HG03558 (cell line): ENCODE measurements around the gene CPVL.

Source experiments
- ATAC-seq: cut with Tn5 transposase; IDR thresholded peaks from one replicate; pipeline ENCODE4 v1.9.1; 2021; ENCODE audit warnings: moderate number of reproducible peaks; ENCODE audit not compliant: unreplicated experiment; ENCODE audit errors: extremely low read depth

Gene CPVL

DNA sequence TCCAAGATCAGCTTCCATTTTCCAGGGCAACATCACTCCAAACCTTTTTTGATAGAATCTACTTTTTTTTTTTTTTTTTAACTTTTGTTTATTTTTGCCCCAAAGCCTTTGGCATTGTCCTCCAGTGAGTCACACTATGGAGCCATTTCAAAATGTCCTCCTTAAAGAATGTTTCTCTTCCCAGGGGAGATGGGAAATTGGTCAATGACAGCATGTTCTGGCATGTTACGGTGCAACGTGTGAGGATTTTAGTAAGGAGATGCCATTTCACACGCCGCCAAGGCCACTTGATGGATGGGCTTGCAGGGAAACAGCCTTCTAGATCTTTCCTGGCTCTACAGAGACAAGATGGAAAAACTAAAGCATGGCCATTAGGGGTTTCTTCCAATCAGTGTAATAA, 157.5 kb downstream of the CPVL start:
- ATAC-seq: no peak

DNA sequence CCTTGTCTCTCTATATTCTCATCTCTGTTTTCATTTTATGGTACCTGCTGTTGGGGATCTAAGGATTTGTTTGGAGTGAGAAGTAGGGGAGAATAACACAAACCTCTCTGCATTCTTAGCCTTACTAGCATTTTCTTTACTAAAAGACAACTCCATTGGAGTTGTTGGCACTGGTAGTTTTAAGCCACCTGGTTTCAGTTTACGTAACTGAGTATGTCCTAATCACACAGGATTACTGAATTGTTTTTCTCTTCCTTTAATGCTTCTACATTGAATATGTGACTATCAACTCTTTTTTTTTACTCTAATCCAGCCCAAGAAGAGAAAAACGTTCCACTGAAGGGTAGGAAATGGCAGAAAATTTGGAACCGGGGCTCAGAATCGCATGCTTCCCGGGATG, 158.2 kb downstream of the CPVL start:
- ATAC-seq: no peak

DNA sequence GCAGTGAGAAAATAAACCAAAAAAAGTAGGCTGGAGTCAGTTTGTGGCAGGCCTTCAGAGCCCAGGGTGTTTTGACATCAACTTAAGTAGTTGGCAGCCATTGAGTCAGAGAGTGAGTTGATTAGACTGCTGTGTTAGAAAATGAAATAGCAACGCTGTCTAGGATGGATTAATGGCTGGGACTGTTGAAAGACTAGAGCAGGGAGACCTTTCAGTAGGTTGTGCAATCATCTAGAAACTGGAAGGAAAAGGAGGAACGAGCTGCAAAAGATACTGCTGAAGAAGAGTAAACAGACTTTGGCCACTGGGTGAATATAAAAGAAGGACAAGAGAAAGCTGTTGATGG, 159.6 kb downstream of the CPVL start:
- ATAC-seq: no peak

- no peak for ATAC-seq
Measured at GRCh38 chr7:28986028-28986764, 160.1 kb downstream of the CPVL start.

DNA sequence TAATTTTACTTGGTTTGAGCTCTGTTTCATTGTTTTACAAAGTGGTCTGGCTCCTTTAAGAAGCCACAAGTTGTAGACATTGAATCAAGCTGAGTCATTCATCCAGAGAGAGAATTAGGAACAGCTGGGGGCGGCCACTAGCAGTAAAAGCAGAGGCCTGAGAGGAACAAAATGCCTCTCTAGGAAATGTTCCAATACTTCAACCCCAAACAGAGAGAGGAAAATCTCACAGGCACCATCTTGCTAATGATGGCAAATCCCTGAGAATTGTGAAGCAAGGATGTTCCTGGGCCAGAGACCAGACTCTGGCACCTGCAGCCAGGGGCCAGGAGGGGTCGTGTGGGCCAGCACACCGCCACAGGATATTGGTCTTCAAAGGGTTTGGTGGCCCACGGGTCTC, 161.7 kb downstream of the CPVL start:
- no peak for ATAC-seq

DNA sequence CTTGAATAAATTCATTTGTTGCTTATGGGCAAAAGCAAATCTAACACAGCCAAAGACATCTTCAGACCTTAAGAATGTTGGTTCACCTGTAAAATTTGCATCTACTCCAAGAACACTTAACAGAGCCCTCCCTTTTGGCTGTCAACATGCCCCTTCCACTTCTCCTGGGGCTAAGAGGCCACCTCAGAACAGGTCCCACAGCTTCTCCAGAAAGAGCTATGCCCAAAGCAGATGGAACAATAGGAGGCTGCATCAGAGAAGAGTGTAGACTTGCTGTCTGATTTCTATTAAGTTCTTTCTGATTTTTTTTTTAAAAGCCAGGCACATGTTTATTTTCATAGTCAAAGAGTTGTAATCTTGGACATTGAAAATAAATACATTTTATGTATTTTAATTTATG, 162.1 kb downstream of the CPVL start:
- ATAC-seq: no peak

DNA sequence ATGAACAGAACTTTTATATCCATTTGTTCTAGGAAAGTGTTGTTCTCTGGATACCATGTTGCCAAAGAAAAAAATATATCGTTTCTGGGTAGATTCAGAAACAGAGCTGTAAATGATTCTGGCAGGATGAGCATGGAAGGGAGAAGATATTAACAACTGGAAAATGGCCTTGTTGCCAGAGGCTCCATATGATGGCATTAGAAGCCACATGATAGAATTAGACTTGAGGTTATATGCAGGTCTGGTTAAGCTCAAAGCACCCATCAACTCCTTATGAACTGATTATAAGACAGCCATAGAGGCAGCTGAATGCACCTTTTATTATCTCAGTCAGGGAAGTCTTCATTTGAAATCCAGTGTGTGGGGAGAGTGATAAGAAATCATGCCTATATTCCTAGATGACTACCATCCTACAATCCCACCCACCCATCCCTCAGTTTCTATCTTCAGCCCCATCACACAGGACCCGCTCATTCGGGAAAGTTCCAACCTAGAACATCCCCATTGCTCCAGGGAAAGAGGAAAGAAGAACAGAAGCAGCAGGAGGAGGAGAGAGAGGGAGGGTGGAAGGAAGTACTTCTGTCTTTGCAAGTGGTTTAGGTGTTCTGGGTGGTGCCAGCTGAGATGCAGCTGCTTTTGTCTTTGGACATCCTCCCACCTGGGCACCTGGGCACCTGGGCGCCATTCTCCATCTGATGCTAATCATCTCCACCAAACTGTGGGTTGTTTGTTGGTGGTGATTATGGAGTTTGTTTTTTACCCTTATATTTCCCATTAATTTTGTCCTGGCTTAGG, 162.7 kb downstream of the CPVL start:
- ATAC-seq: no peak

DNA sequence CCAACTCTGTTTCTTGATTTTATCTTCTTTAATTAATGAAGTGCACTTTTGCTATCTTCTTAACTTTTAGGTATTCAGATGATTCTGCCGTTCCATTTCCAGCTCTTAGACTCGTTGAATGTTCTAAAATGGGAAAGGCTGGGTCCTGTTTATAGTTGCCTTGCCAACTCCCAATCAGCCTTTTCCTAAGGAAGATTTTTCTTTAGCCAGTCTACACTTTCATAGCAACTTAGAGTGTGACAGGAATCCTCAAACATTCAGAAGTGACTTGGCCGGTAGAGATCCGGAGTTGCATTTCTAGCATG, 165.2 kb downstream of the CPVL start:
- no peak for ATAC-seq

DNA sequence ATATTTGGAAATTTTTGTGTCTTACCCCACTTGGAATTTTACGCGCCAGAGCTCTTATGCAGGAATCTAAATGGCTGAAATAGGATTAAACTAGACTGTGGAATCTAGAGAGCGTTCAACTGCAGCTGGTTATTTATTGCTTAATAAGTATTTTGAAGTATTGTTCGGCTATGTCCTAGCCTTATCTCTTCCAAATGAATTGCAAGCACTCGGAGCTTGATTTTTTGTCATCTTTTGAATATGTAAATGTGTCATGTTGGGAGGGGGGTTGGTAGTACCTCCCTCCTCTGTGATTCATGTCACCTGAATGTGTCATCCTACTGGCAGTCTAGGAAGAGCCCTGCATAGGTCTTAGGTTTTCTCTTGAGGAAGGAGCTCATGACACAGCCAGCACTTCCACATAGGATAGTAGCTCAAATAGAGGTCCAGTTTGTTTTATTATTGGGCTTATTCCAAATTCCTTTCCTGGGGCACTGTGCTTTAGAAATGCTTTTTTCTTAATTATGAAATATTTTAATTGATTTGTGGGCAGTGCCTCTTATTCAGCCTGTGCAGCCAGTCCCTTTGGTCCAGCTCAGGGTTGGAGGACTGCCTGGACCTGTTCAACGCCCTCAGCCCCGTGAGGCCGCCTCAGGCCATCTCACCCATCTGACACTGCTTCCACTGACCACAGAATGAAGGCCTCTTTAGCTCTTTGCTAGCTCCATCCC, 165.7 kb downstream of the CPVL start:
- ATAC-seq: no peak

DNA sequence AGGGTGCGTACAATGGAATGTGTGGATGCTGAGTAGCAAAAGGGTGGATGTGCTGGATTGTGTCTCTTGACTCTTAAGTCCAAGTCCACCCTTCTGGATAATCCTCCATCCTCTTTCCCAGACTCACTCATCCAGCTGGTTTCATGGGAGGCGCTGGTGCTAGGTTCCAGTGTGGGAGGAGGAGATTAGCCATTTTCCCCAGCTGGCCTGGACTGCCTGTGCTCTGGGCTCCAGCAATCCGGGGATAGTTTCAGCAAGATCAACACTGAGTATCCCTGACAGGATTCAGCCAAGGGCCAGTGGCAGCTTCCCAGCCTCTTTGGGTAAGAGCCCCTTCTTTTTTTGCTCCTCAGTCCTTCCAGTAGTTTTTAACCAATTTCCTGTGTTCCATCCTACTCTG, 166.6 kb downstream of the CPVL start:
- no peak for ATAC-seq

- no peak for ATAC-seq
Measured at GRCh38 chr7:28977881-28978280, 168.5 kb downstream of the CPVL start.

- no peak for ATAC-seq
Measured at GRCh38 chr7:28976022-28976421, 170.3 kb downstream of the CPVL start.

DNA sequence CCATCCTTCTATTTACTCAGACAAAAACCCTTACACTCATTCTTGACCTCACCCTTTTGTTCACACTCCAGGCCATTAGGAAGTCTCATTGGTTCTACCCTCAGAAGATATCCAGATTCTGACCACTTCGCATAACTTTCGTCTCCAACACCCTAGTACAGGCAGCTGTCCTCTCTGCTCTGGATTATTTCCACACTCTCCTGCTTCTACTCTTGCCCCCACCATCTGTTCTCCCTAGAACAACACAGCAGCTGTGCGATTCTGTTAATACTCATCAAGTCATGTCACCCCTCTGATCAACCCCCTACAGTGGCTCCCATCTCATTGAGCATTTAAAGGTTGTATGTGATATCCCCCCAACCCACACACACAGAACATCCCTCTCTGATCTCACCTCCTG, 172.7 kb downstream of the CPVL start:
- ATAC-seq: no peak

- ATAC-seq: no peak
Measured at GRCh38 chr7:28964056-28964455, 182.3 kb downstream of the CPVL start.

GRCh38 chr7:28961972-28962371, 184.4 kb downstream of the CPVL start:
- ATAC-seq: no peak

DNA sequence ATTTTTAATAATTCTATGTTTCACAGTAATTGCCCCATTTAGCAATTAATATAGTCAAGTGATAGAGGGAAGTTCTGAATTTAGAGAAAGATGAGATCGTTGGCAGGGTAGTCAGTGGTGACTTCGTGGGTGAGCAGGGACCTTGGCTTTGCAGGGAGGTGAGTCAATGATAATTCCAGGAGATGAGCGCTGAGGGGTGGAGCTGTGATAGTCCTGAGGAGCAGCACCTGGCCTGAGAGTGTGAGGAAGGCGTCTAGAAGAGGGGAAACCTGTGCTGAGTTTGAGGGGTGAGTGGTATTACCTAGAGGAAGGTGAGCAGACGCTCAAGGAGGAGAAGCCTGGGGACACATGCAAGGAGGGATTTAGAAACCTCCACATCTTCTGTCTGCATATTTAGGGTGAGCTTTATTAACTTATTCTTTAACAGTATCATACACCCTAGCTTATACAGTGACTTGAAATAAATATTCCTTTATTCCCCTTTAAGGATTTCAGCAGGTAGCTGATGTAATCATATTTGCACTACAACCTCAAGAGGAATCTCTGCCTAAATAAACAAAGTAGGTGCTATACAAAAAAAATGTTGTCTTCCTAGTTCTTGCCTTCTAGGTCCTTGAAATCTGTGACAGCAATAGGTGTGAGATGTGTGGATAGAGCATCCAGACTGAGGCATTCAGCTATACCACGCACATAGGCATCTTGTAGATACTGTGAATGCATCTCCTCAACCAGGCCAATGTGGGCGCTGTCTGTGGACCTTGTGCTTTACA, 186.1 kb downstream of the CPVL start:
- ATAC-seq: no peak

DNA sequence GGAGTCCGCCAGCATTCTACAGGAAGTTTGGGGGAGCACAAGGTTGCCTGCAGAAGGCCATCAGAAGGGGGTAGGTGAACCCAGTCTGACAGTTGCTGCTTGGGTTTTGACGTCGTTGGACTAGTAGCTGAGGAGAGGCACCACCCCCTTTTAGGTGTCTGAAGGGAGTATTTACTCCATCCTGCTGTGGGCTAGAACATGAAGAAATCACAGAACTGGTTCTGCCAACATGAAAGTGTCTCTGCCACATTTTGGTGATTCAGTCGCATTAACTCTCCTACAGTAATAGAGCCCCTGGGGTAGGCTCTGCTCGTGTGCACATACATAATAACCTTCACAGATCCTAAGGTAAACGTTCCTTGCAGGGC, 187.4 kb downstream of the CPVL start:
- ATAC-seq: no peak

- ATAC-seq: no peak
Measured at GRCh38 chr7:28958235-28958979, 187.9 kb downstream of the CPVL start, which contains the start of gene TRIL. TRIL (minus strand) TSS chr7:28958330; CDS start chr7:28958046, 284 bp downstream.

GRCh38 chr7:28957751-28958234, 188.5 kb downstream of the CPVL start:
- no peak for ATAC-seq
